Measurements from ENCODE around the gene PLXNA2.

Gene PLXNA2

GRCh38 chr1:208217781-208218180 lies 26.4 kb downstream of the PLXNA2 start:
- TF ChIP-seq GATA3 (IDR thresholded peaks at IDR 0.05; ENCODE audit: low read depth, low read length) (no peak), GATA2 (IDR thresholded peaks at IDR 0.05; ENCODE audit: low read depth, low read length) (no peak)

GRCh38 chr1:208216806-208217205 lies 27.4 kb downstream of the PLXNA2 start:
- no peak for TF ChIP-seq GATA2 (IDR thresholded peaks at IDR 0.05; ENCODE audit: low read depth, low read length)
- TF ChIP-seq GATA3 (IDR thresholded peaks at IDR 0.05; ENCODE audit: low read depth, low read length), result no peak

- TF ChIP-seq GATA3 (IDR thresholded peaks at IDR 0.05; ENCODE audit: low read depth, low read length), result no peak
- no peak for TF ChIP-seq GATA2 (IDR thresholded peaks at IDR 0.05; ENCODE audit: low read depth, low read length)
These were observed 28.1 kb downstream of the PLXNA2 start for GRCh38 chr1:208216062-208216461.

GRCh38 chr1:208215393-208215792 lies 28.8 kb downstream of the PLXNA2 start:
- TF ChIP-seq GATA3 (IDR thresholded peaks at IDR 0.05; ENCODE audit: low read depth, low read length) (no peak), GATA2 (IDR thresholded peaks at IDR 0.05; ENCODE audit: low read depth, low read length) (no peak)

- TF ChIP-seq GATA3 (IDR thresholded peaks at IDR 0.05; ENCODE audit: low read depth, low read length), result no peak
- TF ChIP-seq GATA2 (IDR thresholded peaks at IDR 0.05; ENCODE audit: low read depth, low read length), result no peak
These were observed 30.4 kb downstream of the PLXNA2 start for GRCh38 chr1:208213786-208214185.

GRCh38 chr1:208212893-208213292 lies 31.3 kb downstream of the PLXNA2 start:
- TF ChIP-seq GATA3 (IDR thresholded peaks at IDR 0.05; ENCODE audit: low read depth, low read length) (no peak), GATA2 (IDR thresholded peaks at IDR 0.05; ENCODE audit: low read depth, low read length) (no peak)

GRCh38 chr1:208211921-208212843 lies 32.0 kb downstream of the PLXNA2 start:
- TF ChIP-seq GATA3 (IDR thresholded peaks at IDR 0.05; ENCODE audit: low read depth, low read length), result no peak

- no peak for TF ChIP-seq GATA2 (IDR thresholded peaks at IDR 0.05; ENCODE audit: low read depth, low read length)
- no peak for TF ChIP-seq GATA3 (IDR thresholded peaks at IDR 0.05; ENCODE audit: low read depth, low read length)
These were observed 34.1 kb downstream of the PLXNA2 start for GRCh38 chr1:208209896-208210589.

GRCh38 chr1:208209286-208209685 lies 34.9 kb downstream of the PLXNA2 start:
- TF ChIP-seq GATA3 (IDR thresholded peaks at IDR 0.05; ENCODE audit: low read depth, low read length), result no peak
- no peak for TF ChIP-seq GATA2 (IDR thresholded peaks at IDR 0.05; ENCODE audit: low read depth, low read length)

- TF ChIP-seq GATA3 (IDR thresholded peaks at IDR 0.05; ENCODE audit: low read depth, low read length) (no peak), GATA2 (IDR thresholded peaks at IDR 0.05; ENCODE audit: low read depth, low read length) (no peak)
These were observed 36.1 kb downstream of the PLXNA2 start for GRCh38 chr1:208208132-208208487.

- TF ChIP-seq GATA2 (IDR thresholded peaks at IDR 0.05; ENCODE audit: low read depth, low read length), result no peak
- TF ChIP-seq GATA3 (IDR thresholded peaks at IDR 0.05; ENCODE audit: low read depth, low read length), result no peak
These were observed 36.6 kb downstream of the PLXNA2 start for GRCh38 chr1:208207388-208208131.

- TF ChIP-seq GATA2 (IDR thresholded peaks at IDR 0.05; ENCODE audit: low read depth, low read length) (no peak), GATA3 (IDR thresholded peaks at IDR 0.05; ENCODE audit: low read depth, low read length) (no peak)
These were observed 38.0 kb downstream of the PLXNA2 start for GRCh38 chr1:208206092-208206698.

GRCh38 chr1:208205216-208206013 lies 38.8 kb downstream of the PLXNA2 start:
- no peak for TF ChIP-seq GATA2 (IDR thresholded peaks at IDR 0.05; ENCODE audit: low read depth, low read length)
- no peak for TF ChIP-seq GATA3 (IDR thresholded peaks at IDR 0.05; ENCODE audit: low read depth, low read length)
